ENCODE results near the gene TFPT.

DNA sequence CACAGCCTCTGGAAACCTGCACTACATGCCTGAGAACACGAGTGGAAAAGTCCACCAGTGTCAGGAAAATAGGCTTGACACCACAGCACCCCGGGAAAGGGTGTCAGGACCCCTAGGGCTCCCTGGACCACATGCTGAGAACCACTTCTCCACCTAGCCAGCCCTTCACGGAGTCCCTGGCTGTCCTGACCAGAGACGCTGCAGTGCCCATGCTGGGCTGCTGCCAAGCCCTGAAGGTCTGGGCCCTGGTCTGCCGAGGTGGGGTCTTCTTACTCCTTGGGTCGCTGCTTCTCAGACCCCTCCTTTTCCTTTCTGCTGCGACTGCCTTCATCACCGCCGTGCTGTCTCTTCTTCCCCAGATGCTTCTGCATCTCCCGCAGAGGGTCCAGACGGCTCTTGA is 41.0 kb upstream of the TFPT start:
- TF ChIP-seq, protein P1, sequence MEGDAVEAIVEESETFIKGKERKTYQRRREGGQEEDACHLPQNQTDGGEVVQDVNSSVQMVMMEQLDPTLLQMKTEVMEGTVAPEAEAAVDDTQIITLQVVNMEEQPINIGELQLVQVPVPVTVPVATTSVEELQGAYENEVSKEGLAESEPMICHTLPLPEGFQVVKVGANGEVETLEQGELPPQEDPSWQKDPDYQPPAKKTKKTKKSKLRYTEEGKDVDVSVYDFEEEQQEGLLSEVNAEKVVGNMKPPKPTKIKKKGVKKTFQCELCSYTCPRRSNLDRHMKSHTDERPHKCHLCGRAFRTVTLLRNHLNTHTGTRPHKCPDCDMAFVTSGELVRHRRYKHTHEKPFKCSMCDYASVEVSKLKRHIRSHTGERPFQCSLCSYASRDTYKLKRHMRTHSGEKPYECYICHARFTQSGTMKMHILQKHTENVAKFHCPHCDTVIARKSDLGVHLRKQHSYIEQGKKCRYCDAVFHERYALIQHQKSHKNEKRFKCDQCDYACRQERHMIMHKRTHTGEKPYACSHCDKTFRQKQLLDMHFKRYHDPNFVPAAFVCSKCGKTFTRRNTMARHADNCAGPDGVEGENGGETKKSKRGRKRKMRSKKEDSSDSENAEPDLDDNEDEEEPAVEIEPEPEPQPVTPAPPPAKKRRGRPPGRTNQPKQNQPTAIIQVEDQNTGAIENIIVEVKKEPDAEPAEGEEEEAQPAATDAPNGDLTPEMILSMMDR (IDR thresholded peaks at IDR 0.05): no peak
- TF ChIP-seq ZFX (IDR thresholded peaks at IDR 0.05; ENCODE audit: borderline replicate concordance): no peak
